ENCODE data around the gene SLC28A2.
"Not testable (repeated sequence)": the region's sequence is repeated elsewhere in the genome, so short reads cannot be mapped to it uniquely, and the experiment has no call there.

The SLC28A2 gene, protein sequence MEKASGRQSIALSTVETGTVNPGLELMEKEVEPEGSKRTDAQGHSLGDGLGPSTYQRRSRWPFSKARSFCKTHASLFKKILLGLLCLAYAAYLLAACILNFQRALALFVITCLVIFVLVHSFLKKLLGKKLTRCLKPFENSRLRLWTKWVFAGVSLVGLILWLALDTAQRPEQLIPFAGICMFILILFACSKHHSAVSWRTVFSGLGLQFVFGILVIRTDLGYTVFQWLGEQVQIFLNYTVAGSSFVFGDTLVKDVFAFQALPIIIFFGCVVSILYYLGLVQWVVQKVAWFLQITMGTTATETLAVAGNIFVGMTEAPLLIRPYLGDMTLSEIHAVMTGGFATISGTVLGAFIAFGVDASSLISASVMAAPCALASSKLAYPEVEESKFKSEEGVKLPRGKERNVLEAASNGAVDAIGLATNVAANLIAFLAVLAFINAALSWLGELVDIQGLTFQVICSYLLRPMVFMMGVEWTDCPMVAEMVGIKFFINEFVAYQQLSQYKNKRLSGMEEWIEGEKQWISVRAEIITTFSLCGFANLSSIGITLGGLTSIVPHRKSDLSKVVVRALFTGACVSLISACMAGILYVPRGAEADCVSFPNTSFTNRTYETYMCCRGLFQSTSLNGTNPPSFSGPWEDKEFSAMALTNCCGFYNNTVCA

DNA sequence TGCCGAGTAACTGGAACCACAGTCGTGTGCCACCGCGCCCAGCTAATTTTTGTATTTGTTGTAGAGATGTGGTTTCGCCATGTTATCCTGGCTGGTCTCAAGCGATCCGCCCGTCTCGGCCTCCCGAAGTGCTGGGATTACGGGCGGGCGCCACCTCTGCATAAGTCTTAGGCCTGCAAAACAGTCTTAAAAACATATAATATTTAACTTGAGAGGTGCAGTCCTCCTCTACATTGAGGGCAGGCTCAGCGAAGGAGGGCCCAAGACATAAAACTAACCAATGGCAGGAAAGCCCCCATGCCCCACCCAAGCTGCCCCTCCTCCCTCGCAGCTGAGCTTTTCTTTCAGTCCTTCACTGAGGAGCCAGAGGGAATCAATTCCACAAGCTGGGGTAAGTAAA, at the start of gene SLC28A2:
Gene SLC28A2 (plus strand): TSS at position 347 of the 400 bp plus-strand sequence. CDS start 982 bp downstream, outside the sequence.
- DNase-seq (ENCODE audit: low read depth), result no peak

DNA sequence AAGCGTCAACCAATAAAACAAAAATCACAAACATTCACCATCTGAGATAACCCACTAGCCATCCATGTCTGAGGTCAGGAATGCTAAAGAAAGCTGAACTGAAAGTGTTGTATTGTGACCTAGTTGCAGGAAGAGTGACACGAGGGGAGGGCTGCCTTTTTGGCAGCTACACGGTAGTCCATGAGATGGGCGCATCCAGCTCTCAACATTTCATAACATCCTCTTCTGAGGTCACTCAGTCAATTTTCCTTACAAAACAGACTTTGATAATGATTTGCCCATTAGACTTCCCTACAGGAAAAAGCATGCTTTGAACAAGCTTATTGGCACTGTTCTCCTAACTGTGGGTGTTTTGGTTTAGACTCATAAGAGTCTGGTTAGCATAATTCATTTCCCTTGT, 48.9 kb upstream of the SLC28A2 start:
- peak; percentile 17 for DNase-seq (ENCODE audit: low read depth)

DNA sequence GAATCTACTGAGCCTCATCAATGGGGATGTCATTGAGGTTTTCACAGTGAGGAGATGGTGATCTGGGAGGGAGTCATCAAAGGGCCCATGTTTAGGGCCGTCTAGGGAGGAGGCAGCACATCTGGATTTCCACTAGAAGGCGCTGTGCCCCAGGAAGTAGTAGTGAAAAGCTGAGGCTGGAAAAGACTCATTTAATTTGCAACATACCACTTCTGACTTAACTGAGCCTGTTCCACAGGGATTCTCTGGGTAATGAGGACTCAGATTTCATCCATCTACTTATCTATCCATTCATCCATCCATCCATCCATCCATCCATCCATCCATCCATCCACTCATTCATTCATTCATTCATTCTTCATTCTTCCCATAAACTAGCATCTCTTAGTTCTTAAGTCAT, 46.8 kb upstream of the SLC28A2 start:
- DNase-seq (ENCODE audit: low read depth), result peak; percentile 50

DNA sequence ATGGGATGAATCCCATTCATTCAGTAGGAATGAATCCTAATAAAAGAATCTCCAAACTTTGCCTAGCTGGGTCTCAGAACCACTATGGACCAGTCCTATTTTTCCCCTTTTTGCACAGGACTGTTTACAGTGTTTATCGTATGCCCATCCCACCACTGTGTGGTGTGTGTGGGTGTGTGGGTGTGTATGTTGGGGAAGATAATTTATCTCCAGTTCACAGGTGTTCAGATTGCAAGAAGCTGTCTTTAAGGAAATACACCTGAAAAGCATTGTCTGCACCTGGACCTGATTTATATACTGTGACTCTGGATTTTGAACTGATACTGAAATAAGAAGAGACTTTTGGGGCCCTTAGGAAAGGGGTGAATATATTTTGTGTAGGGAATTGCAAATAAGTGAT, 39.5 kb upstream of the SLC28A2 start:
- DNase-seq (ENCODE audit: low read depth), result no peak

DNA sequence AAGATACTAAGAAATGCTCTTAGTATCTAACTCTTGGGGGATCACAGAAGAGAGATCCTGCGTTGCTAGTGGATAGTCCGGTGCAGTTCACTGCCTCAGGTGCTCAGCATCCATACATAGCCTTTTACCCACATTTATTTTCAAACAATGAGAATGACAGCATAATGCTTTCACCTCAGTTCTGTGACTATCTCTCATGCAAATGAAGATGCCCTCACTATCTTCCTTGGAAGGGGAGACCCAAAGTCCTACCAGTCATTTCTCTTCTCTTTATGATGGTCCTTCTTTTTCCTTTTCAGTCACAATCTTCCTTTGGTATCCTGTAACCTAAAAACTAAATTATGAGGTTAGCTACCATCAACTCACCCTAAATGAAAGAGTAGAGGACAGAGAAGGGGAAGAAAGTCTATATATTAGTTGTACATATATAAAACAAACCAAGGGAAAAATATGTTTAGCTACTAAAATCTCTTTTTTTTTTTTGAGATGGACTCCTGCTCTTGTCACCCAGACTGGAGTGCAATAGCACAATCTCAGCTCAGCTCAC, 30.9 kb upstream of the SLC28A2 start:
- DNase-seq (ENCODE audit: low read depth), result no peak

DNA sequence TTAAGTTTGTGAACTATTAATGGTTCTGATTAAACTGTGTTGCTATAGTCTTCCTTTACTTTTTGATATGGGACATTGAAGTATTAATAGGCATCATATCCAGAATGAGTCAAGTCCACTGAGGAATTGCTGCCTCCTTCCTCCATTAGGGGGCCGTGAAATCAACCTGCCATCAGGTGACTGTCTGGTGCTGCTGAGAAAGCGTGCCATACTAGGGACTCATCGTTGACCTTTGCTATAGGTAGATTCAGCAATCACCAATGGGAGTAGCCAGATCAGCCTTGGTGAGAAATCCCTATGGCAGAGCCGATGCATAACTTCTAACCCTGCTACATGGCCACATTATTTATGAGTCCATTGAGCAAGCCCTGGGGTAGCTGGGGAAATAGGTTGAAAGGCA, 30.1 kb upstream of the SLC28A2 start:
- DNase-seq (ENCODE audit: low read depth), result no peak

DNA sequence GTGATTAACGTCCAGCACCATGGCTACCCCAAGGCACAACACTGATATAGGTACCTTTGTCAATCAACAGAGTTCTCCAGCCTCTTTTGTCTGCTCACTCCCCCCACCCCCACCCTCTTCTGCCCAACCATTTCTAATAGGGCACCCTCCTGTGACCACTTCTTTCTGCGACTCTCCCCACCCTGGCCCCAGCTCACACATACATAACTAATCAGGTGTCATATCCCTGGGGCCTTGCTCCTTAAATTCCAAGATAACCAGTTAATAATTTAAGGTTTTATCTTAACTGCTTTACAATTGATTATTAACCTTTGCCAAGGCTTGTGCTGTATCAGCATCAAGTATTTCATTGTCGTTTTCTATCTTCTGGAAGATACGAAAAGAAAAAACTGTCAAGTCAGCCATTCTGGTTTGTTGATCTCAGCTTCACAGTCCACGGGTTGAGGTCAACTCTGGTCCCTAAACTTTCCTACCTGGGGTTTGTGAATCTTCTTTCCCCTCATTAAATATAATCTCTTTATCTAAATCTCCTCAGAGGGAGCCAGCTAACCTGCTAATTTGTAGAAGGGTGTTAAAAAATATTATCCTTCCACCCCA, 27.3 kb upstream of the SLC28A2 start:
- no peak for DNase-seq (ENCODE audit: low read depth)

DNA sequence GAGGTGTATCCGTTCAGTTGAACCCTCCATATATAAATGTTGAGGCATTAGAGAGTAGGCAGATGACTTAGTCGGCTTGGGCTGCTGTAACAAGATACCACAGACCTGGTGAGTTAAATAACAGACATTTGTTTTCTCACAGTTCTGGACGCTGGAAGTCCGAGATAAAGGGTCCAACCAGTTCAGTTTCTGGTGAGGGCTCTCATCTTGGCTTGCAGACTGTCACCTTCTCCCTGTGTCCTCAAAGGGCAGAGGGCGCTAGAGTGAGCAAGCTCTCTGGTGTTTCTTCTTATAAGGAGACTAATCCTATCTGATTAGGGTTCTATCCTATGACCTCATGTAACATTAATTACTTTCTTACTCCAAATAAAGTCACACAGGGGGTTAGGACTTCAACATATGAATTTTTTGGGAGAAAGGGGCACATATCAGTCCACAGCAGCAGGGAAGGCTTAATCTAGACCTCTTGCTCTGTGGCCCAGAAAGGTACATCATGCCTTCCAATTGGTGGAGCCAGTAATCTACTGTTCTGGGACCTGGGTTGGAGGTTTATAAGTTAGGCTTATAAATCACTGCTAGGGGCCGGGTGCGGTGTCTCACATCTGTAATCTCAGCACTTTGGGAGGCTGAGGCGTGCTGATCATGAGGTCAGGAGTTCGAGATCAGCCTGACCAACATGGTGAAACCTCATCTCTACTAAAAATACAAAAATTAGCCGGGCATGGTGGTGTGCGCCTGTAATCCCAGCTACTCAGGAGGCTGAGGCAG, 26.3 kb upstream of the SLC28A2 start:
- DNase-seq (ENCODE audit: low read depth), result no peak

DNA sequence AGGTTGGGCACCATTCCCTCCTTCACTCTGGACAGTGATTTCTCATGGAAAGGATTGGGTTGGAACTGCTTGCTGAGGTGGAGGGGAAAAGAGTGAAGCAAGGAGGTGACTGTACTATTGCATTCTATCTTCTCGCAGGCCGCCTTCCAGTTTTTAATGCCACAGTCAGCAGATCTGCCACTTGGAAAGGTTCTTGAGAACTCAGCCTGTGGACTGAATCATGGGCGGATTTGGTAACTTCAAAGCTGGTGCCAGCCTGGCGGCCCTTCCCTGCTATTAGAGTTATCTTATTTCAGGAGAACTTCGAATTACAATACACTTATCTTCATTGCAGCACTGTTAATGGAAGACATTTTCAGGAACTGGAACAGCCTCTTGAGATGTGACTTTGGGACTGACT, 23.1 kb upstream of the SLC28A2 start:
- DNase-seq (ENCODE audit: low read depth), result no peak

DNA sequence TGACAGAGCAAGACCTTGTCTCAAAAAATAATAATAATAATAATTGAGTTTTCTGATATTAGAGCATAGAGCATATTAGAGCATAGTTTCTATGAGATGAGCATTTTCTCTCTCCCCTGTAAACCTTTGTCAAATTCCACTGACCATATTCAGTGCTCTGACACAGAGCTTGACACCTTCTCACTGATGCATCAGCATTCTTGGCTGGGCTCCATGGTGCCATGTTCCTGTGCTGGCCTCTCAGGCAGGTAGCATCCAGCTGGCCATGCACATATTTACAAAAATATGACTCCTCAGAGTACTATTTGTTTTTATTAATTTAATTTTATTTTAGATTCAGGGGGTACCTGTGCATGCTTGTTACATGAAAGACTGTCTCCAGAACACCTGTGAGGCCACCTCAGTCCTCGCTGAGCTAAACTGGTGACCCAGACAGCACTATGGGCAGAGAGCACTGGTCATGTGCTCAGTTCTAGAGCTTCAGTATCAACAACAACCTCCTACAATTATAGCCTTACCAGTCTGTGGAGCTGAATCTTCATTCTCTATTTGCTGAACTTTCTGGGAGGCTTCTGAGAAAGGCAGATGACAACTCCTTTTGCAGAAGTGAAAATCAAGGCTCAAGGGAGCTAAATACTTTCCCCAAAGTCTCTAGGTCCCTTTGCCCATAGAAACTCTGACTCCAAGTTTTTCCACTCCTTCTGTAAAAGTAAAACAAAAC, 21.6 kb upstream of the SLC28A2 start:
- no peak for DNase-seq (ENCODE audit: low read depth)

DNA sequence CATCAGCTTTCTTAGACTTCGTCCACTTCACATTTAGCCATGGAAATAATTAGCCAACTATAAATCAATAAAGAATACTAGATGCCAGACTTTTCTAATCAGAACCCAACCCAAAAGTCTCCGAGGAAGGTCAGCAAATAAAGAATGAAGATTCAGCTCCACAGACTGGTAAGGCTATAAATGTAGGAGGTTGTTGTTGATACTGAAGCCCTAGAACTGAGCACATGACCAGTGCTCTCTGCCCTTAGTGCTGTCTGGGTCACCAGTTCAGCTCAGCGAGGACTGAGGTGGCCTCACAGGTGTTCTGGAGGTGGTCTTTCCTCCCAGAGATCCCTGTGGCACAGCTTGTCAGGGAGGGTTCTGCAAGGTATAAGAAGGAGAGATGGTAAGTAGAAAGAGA, 20.9 kb upstream of the SLC28A2 start:
- DNase-seq (ENCODE audit: low read depth), result no peak

DNA sequence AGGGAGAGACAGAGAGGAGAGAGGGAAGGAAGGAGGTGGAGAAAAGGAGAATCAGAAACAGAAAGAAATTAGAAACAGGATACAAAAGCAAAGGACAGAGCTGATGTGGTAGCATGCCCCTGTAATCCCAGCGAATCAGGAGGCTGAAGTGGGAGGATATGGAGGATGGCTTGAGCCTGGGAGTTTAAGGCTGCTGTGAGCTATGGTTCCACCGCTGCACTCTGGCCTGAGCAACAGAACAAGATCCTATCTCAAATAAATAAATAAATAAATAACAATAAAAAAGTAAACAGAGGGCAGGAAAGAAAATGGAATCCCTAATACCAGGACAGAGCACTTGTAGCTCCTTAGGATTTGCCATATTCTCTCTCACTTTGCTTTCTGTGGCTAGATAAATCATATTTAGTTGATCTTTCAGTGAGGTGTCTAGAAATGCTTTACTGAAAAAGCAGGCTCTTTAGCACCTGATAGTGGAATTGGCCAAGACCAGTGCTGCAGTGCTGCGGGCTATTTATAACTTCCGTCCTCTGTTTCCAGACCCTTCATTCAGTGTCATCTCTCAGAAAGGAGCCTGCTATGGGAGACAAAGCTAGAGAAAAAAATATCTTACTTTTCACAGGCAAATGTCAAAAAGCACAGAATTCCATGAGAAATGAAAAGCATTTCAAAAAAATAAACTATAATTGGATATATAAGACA, 20.0 kb upstream of the SLC28A2 start:
- DNase-seq (ENCODE audit: low read depth), result no peak

DNA sequence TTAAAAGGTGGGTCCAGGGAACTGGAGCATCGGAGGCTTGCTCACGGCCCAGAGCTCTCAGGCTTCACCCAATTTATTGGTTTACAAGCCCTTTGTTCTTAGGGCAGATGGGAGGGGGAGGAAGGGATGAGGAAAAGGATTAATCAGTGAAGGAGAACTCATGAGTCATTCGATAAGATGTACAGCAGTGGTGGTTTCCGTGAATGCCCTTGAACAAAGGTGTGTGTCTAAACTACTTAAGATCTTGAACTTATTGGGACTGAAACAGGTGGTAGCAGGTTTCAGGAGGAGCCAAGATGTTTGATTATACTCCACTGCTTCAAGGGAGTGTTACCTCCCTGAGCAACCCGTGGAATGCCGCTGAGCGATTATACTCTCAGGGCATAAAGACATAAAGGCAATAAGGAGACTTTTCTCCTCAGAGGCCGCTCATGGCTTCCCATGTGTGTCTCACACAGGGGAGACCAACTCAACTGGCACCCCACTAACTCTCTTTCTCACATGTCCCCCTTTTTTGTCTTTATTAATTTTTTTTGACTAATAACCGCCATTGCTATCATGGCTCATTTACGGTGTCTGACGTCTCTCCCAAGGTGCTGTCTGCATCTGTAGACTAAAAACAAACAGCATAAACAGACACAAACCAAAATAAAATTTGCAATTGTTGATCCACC, 17.3 kb upstream of the SLC28A2 start:
- DNase-seq (ENCODE audit: low read depth), result no peak

DNA sequence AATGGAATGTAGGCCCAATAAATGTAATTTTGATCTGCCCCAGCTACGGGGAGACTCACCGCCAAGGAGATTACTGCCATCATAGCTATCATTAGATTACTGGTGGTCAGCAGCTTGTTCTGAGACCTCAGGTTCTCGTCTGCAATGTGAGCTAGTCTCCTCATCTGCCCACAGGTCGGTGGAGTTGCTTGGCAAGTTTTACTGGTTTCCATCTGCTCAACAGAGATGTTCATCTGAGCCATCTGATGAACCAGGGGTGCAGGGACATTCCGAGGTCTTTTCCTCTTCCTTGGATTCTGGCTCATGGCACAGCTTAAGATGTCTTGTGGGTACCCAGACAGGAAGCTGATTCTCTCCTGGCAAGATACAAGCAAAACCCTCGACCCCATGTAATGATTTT, 15.2 kb upstream of the SLC28A2 start:
- not testable (repeated sequence) for DNase-seq (ENCODE audit: low read depth)

DNA sequence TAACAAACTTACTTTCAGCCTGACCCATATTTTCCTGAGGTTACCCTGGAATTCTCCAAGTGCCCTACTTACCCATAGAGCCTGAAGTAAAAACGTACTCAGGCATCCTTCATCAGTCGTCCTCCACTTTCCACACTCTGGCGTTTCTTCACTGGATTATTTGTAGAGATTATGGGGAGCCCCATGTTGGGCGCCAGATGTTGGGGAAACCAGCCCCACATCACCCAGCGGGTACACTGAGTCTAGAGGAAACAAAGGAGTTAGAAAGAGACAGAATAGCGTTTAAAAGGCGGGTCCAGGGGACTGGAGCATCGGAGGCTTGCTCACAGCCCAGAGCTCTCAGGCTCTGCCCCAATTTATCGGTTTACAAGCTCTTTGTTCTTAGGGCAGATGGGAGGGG, 9.7 kb upstream of the SLC28A2 start:
- no peak for DNase-seq (ENCODE audit: low read depth)

DNA sequence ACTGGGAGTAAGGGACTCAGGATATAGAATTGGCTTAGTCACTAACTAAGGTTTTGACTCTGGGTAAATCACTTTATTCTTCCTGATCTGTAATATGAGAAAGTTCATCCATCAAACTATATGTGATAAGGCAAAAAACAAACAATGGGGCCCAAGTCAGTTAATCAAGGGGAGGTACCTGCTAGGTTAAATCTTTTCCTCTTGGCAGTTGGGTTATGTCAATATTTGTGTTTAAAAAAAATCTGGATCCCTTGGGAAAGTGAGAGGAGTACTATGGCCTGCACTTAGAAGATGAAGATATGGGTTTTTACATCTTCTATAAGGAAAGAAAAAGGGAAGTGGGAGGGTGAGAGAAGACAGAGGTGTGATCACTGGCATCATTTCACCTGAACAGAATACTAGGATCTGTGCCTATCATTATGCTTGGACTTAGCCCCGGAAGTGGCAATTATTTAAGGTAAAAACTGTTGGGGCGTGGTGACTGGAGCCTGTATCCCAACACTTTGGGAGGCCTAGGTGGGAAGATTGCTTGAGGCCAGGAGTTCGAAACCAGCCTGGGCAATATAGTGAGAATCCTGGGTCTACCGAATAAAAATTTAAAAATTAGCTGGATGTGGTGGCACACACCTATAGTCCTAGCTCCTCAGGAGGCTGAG, 2.8 kb upstream of the SLC28A2 start:
- no peak for DNase-seq (ENCODE audit: low read depth)

DNA sequence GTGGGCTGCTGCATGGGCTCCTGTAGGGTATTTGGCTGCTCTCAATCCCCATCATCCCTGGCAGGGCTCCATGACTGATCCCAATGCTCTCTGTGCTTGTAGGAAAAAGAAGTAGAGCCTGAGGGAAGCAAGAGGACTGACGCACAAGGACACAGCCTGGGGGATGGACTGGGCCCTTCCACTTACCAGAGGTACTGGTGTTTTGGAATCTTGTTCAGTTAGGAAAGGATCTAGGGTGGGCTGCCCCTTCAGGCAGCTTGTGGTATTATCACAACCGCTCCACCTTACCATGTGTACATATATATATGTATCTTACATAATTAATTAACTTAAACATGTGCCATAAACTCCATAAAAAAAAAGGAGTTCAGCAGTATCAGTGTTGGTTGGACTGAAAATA, 1.3 kb downstream of the SLC28A2 start:
- no peak for DNase-seq (ENCODE audit: low read depth)

DNA sequence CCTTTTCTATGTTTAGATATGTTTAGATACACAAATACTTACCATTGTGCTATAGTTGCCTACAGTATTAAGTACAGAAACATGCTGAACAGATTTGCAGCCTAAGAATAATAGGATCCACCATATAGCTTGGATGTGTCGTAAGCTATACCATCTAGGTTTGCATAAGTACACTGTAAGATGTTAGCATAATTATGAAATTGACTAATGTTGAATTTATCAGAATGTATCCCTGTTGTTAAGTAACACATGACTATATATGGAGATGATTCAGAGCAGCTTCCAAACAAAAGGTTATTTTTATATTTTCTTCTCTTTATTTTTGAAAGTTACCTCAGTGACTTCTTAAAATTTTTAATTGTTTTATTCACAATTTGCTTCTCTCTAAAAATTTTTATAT, 2.4 kb downstream of the SLC28A2 start:
- no peak for DNase-seq (ENCODE audit: low read depth)

DNA sequence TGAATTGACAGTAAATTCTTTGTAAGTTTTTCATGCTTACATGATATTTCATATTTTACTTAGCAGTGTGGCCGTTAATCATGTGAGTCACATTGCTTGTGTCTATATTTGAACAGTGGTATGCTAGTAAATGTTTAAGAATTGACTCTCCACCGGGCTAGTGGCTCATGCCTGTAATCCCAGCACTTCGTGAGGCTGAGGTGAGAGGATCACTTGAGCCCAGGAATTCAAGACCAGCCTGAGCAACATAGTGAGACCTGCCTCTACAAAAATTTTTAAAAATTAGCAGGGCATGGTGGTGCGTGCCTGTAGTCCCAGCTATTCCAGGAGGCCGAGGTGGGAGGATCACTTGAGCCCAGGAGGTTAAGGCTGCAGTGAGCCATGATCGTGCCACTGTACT, 2.8 kb downstream of the SLC28A2 start:
- DNase-seq (ENCODE audit: low read depth), result not testable (repeated sequence)

DNA sequence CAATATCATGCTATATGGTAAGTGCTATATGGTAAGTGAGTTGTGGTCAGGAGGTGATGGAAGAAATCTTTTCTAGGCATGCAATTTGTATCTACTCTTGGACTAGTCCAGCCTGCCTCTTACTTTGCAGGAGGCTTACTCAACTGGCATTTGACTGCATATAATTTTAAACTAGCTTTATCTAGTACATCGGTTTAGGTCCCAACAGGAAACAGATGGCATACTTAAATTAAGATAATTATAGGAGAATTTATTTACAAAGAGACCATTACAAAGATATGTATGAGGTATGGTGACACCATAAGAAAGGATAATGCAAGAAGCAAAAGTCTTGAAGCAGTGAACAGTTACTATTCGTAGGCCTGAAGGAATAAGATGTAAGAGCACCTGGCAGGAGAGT, 7.8 kb downstream of the SLC28A2 start:
- DNase-seq (ENCODE audit: low read depth), result no peak

Data from stromal cell of bone marrow (primary cell).